Heart left ventricle (tissue), 13 donors: ENCODE data around the gene HJURP.

ENCODE experiments used
- POLR2A ChIP-seq, 2 donors: fragments of 450-650 bp; IDR thresholded peaks; one replicate each; pipeline ENCODE4 v1.6.1; 2017; ENCODE audit warnings: antibody characterized with exemption in 2 of 2, mild to moderate bottlenecking in 2 of 2, moderate library complexity in 2 of 2
- TF ChIP-seq, protein P1 (sequence below), 12 donors: fragments of 200-600 bp; sonication (generic) in 4 of 12; IDR thresholded peaks; one replicate each; pipeline versions ENCODE4 v1.5.0 to v1.8.0; 2018 to 2022; ENCODE audit warnings: antibody characterized with exemption in 12 of 12, mild to moderate bottlenecking in 5 of 12
- donor health status: ischemic (EF 13 %, LVEDD 7.1; RV severe dilation, severe dysfunction).
- donor health status: DM: no; HTN: yes; CAD: no.
- donor health status: DM: no; HTN: no; CAD: no.
- donor health status: ischemic (EF 25% LVEDD 6.9; RV normal size, moderate dysfunction).
- donor health status: ischemic (EF 25% LVEDD 5.7; RV mildly dilated, moderate dysfunction).
- donor health status: ischemic (EF 35%, LVEDD 5.7; RV mildly dilated, moderate dysfunction).
- donor health status: nonischemic (EF 11% LVEDD 7.7; RV severe dilation, severe dysfunction).
- donor health status: DM: yes; HTN: yes; CAD: no.
- donor health status: PGD.
- donor health status: ischemic (EF 29% LVEDD 5.4; RV normal size, mild dysfunction).
- donor health status: nonischemic (EF 23%, LVEDD 6.1; RV moderate dilation, normal function).

DNA sequence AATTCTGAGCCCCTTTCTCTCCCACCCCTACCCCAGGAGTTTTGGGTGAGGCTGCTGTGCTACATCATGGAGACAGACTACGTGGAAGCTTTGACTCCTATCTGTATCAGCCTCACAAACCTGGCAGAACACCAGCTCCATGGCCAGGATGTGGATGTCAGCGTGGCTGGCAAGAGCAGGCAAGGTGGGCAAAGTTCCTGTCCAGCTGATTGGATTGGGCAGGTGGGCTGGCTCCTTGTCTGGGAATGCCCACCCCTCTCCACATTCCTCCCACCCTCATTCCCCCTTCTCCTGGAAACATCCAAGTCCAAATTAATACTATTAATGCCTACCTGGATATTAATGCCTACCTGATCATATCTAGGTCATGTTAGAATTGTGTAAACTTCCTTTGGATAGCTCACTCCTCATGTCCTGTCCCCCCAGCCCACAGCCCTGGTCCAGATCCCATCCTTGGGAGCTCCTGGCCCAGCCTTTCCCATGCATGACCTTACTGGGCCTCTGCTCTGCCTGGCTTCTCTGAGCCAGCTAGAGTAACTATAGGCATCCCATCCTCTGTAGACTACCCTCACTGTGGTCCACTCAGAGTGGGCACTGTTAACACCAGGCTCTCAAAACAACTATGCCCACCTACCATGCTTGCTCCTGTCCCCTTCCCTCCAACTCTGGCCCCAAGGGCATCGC, 52.1 kb downstream of the HJURP start:
- TF ChIP-seq POLR2A (IDR thresholded peaks at IDR 0.05) = no peak
- TF ChIP-seq, protein P1, sequence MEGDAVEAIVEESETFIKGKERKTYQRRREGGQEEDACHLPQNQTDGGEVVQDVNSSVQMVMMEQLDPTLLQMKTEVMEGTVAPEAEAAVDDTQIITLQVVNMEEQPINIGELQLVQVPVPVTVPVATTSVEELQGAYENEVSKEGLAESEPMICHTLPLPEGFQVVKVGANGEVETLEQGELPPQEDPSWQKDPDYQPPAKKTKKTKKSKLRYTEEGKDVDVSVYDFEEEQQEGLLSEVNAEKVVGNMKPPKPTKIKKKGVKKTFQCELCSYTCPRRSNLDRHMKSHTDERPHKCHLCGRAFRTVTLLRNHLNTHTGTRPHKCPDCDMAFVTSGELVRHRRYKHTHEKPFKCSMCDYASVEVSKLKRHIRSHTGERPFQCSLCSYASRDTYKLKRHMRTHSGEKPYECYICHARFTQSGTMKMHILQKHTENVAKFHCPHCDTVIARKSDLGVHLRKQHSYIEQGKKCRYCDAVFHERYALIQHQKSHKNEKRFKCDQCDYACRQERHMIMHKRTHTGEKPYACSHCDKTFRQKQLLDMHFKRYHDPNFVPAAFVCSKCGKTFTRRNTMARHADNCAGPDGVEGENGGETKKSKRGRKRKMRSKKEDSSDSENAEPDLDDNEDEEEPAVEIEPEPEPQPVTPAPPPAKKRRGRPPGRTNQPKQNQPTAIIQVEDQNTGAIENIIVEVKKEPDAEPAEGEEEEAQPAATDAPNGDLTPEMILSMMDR (IDR thresholded peaks at IDR 0.05) = no peak
